ENCODE results near the gene CLCF1. TPM values are rescaled to one million over a fixed set of nuclear protein-coding genes. Genes with fewer than 3 reads are reported as not detected.
A peak's percentile ranks its signal among the peaks of the same experiment; 100 is the strongest.

The CLCF1 gene
- 10 to 100 TPM in 1 of 4 donors, 1 to 10 TPM in 3; 5.4 to 12.9 (median 7.0) TPM for polyA plus RNA-seq (ENCODE audit: insufficient read length in 4 of 4)

DNA sequence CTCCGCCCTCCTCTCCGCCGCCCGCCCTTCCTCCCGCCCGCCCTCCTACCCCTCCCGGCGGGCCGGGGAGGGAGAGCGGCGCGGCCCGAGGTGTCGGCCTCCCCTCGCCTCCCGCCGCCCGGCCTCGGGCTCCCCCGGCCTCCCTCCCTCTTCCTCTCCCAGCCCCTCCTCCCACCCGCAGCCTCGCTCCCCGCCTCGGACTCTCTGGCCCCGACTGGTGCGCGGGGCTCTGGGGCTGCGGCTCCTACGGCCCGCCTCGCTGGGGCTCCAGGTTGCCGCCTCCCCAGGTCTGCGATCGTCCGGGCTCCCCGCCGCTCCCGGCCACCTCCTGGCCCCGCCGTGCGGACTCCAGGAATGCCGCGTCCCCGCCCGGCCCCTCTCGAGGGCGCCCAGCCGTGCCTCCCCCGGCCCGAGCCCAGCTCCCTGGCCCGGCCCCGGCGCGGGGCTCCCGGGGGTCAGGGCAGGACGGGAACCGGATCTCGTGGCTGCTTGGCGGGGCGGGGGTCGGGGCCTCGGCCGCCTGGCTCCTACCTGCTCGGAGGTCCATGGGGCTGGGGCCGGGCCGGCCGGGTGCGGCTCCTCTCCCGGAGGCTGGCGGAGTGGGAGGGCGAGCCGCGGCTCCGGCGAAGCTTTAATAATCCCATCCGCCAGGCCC, at the start of gene CLCF1:
Gene CLCF1 (minus strand): TSS at position 606 of the 655 bp plus-strand sequence. CDS start 59 bp downstream, at position 547.
- no peak for DNase-seq (ENCODE audit: low read depth in 4 of 4, low spot score in 3 of 4)

DNA sequence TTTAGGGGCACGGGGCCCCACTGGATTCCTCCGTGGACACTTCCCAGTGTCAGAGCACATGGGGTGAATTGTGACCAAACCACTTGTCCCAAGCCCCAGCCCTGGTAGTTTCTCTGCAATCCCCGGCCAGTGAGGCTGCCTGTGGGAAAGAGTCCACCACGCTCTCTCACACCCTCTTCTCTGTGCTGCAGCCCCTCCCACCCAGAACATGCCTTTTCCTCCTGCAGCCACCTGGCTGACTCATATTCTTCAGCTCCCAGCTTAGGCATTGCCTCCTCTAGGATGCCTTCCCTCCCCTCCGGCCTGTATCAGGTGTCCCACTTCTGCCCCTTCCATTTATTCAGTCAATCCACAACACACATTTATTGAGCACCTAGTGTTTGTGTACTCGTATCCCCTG, 49.5 kb upstream of the CLCF1 start:
- no peak for DNase-seq (ENCODE audit: low read depth in 4 of 4, low spot score in 3 of 4)

DNA sequence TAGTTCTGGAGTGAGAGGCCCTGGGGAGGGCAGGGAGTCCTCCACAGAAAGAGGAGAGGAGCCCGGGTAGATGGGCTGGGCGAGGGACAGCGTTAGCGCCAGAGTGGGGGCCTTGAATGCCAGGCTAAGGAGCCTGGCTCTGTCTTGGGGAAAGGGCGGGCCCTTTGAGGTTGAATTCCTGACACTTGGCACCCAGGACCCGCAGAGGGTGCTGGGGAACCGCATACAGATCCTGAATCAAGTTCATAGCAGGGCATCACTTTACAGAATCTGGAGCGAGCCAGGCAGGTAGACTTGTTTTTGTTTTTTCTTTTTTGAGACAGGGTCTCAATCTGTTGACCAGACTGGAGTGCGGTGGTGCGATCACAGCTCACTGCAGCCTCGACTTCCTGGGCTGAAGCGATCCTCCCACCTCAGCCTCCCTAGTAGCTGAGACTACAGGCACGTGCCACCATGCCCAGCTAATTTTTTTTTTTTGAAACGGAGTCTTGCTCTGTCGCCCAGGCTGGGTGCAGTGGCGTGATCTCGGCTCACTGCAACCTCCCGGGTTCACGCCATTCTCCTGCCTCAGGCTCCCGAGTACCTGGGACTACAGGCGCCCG, 48.1 kb upstream of the CLCF1 start:
- no peak for DNase-seq (ENCODE audit: low read depth in 4 of 4, low spot score in 3 of 4)

- peak; percentile 80 to 92 (median 86) for DNase-seq (ENCODE audit: low read depth in 4 of 4, low spot score in 3 of 4)
Measured at GRCh38 chr11:67420646-67421429, 47.4 kb upstream of the CLCF1 start.

DNA sequence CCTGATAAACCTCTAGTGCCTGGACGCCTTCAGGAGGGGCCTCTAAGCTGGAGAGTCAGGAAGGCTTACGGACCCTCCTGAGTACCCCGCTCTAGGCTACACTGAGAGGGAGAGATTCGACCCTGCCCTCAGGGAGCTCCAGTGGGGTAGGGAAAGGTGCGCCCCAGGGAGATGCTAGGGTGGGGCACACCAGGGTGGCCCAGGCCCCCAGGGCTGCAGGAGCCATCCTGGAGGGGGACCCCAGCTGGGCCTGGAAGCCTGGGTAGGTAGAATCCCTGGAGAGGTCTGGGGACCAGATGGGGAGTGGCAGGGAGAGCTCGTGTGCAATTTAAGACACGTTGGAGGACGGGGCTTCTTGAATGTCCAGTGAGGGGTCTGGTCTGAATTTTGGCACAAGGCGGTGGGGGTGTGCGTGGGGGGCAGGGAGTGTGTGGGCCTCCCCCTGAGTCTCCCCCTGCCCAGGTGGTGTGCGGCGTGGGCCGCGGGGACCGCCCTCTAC, 46.8 kb upstream of the CLCF1 start:
- DNase-seq (ENCODE audit: low read depth in 4 of 4, low spot score in 3 of 4): no peak

DNA sequence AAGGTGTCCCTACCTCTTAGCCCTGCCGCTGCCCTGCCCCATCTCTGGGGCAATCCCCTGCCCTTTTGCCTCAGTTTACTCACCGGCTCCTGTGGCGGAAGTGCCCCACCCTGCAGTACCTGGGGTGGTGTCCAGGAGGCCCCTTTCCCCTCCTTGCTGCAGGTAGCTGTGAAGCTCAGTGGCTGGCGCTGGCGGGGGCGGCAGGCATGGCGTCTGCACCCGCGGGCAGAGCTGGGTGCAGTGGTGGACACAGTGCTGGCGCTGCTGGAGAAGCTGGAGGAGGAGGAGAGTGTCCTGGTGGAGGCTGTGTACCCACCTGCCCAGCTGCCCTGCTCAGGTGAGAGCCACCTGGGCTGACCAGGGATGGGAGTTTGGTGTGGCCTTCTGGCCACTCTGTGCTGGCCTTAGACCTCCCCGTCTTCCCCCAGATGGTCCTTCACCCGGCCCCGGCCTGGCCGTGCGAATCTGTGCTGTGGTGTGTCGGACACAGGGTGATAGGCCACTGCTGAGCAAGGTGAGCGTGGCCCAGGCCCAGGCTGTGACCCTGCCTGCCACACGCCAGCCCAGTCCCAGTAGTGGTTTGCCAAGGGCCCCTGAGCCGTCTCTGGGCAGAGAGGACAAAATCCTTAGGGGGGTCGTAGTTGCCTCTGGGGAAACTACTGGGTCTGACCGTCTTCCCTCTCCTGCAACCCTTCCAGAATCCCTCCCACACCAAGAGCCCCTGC, 46.1 kb upstream of the CLCF1 start:
- no peak for DNase-seq (ENCODE audit: low read depth in 4 of 4, low spot score in 3 of 4)

- no peak for DNase-seq (ENCODE audit: low read depth in 4 of 4, low spot score in 3 of 4)
Measured at GRCh38 chr11:67418476-67419281, 45.3 kb upstream of the CLCF1 start.

- no peak for DNase-seq (ENCODE audit: low read depth in 4 of 4, low spot score in 3 of 4)
Measured at GRCh38 chr11:67417425-67417824, 44.0 kb upstream of the CLCF1 start.

DNA sequence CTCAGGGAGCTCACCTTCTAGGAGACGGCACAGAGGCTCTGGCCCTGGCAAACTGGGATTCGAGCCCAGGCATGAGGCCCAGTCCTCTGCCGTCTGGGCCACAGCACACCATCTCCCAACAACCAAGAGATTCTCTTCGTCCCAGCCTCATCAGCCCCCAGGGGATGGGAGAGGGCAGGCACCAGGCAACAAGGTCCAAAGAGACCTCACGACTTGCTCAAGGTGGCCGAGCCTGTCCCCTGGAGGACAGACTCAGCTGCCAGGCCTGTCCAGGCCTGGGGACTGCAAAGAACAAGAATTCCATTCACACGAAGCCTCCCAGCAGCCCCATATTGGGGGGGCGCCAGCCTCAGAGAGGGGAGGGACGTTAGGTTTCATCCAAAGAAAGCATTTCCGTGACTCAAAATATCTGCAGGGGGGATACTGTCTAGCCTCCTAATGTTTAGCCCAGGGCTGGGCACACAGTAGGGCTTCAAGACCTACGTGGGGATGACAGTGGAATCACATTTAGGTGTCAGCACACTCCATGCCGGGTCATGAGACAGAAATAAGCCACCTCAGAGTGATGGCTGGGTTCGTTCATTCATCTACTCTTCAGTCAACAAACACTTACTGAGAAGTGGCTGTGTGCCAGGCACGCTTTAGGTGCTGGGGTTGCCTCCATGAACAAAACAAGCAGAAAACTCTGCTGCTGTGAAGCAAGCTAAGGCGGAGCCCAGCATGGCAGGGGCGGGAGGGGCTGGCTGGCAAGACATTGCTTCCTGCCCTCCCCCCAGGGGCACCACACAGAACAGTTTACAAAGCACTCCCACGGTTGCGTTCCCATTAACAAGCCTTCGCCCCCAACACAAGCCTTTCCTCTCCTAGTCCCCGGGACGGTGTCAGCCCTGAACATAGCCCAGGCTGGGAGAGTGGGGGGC, 43.3 kb upstream of the CLCF1 start:
- no peak for DNase-seq (ENCODE audit: low read depth in 4 of 4, low spot score in 3 of 4)

DNA sequence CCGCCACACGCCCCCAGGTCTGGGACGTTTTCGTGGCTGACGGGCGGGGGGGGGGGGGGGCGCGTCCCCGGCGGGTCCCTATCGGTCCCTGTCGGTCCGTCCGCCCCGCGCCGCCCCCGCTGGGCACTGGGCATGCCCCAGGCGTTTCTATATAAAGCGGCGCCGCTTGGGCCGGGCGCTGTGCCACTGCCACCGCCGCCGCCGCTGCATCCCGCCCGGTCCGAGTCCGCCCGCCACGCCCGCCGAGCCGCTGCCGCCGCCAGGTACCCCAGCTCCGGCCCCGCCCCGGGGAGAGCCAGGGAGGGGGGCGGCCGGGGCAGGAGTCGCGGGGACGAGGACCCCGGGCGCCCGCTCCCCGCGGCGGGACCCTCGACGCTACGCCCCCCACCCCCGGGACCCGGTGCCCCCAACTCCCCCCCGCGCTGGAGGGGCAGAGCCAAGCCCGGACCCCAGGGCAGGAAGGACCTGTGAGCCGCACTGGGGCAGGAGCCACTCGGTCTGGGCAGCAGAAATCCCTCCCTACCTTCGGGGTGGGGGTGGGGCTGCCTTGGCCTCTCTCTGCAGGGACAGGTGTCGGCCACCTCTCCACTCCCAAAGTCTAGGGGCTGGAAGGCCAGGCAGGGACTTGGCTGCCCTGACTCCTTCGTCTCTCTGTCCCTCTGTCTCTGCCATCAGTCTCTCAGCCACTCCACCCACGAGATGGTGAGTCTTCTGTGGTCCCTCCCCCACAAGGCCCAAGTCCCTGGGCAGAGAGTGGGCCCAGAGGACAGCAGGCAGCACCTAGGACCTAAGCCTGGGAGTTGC, 42.3 kb upstream of the CLCF1 start, which contains the start of gene CARNS1:
Gene CARNS1 (plus strand): TSS at position 178 of the 804 bp plus-strand sequence. CDS start 522 bp downstream, at position 700.
- DNase-seq (ENCODE audit: low read depth in 4 of 4, low spot score in 3 of 4): no peak

DNA sequence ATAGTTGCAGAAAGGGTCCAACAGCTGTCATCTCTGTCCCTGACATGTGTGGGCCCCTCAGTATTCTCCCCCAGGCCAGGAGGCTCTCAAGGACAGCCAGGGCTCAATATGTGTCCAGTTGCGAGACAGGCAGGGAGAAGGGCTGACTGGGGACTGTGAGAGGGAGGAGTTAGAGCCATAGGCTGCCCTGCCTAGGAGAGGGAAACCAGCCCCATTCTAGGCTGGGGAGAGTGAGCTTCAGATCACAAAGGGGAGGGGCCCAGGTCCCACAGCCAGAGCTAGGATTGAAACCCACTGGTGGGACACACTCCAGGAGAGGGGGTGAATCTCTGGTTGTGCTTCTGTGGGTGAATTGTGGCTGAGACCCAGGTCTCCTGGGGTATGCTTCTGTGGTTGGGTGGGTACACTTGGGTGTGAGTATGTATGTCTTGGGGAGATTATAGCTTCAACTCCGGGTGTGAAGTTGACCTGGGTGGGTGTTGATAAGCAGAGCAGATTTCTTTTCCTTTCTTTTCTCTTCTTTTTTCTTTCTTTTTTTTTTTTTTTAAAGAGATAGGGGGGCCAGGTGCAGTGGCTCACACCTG, 40.0 kb upstream of the CLCF1 start:
- DNase-seq (ENCODE audit: low read depth in 4 of 4, low spot score in 3 of 4): no peak

DNA sequence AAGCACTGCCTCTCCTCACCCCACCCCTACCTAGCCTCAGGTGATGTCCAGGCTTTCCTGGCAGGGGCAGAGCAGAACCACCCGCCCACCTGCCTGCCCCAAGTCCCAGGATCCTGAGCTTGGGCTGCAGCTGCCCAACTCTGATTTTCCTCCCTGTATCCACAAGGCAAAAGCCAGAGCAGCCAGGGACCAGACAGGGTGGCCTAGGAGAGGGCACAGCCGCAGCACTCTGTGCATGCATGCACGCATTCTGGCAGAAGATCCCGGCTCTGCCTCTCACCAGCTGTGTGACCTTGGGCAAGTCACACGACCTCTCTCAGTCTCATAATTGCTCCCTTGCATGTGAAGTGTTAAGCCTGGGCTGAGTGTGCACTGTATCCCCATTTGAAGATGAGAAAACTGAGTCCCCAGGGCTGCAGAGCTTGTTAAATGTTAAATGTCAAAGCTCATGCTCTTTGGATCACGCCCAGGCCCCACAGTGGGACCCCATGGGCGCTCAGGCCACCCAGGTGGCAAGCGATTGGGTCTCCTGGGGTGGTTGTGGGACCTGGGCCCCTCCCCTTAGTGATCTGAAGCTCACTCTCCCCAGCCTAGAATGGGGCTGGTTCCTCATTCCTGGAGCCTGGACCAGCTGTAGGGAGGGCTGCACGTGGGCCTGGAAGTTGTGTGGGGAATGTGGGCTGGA, 39.2 kb upstream of the CLCF1 start:
- no peak for DNase-seq (ENCODE audit: low read depth in 4 of 4, low spot score in 3 of 4)

DNA sequence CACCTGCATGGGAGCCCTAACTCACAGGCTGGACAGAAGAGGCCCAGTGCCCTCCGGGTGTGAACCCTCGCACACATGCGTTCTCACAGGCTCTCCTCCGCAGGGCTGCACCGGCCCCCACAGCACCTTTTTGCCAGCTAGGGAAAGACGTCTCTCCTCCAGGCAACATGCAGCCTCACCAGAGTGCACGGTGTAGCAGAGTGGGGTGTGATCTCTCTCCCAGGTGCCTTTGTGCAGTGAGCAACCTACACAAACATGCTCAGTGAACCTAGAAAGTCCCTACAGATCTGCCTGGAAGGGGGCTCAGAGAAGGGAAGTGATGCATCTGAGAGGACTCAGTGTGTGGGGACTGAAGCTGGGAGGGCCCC, 38.4 kb upstream of the CLCF1 start:
- no peak for DNase-seq (ENCODE audit: low read depth in 4 of 4, low spot score in 3 of 4)

DNA sequence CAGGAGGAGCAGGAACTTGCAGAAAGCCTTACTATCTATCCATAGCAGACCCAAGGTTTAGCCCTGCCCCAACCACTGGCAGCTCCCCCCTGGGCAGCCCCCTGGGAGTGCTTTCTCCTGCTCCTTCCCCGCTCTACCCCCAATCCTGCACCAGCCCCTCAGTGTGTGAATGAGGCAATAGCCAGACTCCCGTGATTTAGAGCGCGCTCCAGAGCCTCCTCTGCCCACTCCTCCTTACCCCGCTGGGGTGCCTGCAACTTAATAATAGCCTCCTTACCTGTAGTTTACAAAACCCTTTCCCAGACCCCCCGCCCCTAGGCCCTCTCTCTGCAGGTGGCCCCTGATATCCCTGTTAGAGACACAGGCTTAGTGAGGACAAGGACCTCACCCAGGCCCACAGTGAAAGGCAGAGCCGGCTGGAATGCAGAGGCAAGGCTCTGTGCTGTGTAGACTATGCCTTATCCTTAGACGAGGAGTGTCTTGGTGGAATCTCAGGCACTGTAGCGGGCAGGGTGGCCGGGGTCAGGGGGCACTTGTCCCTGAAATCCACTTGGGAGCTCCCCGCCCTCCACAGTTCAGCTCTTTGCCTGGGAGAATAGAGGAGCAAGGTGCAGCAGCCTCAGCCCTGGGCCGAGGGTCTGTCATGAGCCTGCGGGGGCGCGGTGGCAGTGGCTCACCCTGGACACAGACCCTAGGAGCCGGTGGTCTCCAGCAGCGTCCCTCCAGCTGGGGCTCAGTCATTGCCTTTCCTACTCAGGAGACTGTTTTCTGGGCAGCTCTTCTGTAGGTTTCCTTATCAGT, 37.8 kb upstream of the CLCF1 start:
- no peak for DNase-seq (ENCODE audit: low read depth in 4 of 4, low spot score in 3 of 4)

GRCh38 chr11:67410369-67410831, 37.0 kb upstream of the CLCF1 start:
- DNase-seq (ENCODE audit: low read depth in 4 of 4, low spot score in 3 of 4): no peak

- no peak for DNase-seq (ENCODE audit: low read depth in 4 of 4, low spot score in 3 of 4)
Measured at GRCh38 chr11:67409781-67410368, 36.5 kb upstream of the CLCF1 start.
